ENCODE measurements around the gene MTARC2.
"Not testable (repeated sequence)": the region's sequence is repeated elsewhere in the genome, so short reads cannot be mapped to it uniquely, and the experiment has no call there.

Gene MTARC2

DNA sequence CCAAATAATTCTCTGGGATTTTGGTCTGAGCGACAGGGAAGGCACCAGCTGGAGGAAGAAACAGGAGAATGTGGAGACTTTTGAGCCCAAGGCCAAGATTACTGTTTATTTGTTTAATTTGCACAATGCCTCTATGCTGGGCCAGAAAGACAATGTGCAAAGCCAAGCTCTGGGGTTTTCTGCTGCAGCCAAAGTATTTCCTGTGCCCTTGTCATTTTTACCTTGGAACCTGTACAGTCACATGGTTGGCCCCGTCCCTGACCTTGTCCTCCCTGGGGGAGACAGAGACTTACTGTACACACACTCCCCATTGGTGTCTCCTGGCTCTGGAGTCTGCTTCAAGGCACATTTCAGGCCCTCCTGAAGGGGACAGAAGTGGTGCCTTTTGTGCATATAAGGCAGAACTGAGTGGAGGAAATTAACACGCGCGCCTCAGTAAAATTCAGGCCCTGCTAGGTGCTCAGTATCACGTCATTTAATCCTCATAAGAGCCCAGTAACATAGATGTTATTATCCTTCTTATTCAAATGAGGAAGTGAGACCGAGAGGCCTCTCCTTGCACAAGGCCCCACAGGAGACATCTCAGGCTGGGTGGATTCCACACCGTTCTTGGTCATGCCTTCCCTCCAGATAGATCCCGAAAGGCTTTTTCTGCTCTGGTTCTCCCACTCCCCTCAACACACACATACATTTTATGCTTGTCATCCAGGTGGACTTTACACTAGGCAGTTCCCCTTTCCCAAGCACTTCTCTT lies 36.9 kb upstream of the MTARC2 start:
- Mint-ChIP-seq H3K4me3 (no peak overlapping the region), H3K36me3 (ENCODE audit: low read depth) (no peaks in the 10 kb centered on the region), H3K9me3 (peaks cover 8% of the 10 kb centered on the region), H3K27ac (no peak overlapping the region), H3K27me3 (ENCODE audit: low read depth) (no peaks in the 10 kb centered on the region), H3K4me1 (ENCODE audit: low read depth) (no peaks in the 10 kb centered on the region)
- no peak for DNase-seq (ENCODE audit: low spot score)

DNA sequence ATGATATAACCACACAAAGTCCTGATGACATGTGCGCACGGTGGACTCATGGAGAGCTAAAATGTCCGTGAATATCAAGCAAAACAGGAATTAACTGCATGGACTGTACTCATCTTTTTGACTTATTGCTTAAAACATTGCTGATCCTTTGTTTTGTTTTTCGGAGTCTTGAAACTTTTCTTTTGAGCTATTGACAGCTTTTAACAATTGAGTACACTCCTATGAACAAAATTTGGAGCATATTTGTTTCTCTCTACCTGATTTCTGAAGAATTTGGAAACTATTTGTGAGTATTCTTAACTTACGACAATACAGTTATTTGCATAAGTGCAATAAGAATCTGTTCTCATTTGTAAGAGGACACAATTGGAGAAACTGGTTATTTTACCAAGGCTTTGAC lies 32.1 kb upstream of the MTARC2 start:
- H3K36me3 Mint-ChIP-seq (ENCODE audit: low read depth); H3K9me3 Mint-ChIP-seq; DNase-seq (ENCODE audit: low spot score); H3K27me3 Mint-ChIP-seq (ENCODE audit: low read depth); H3K4me1 Mint-ChIP-seq (ENCODE audit: low read depth); H3K27ac Mint-ChIP-seq; H3K4me3 Mint-ChIP-seq: not testable (repeated sequence)

DNA sequence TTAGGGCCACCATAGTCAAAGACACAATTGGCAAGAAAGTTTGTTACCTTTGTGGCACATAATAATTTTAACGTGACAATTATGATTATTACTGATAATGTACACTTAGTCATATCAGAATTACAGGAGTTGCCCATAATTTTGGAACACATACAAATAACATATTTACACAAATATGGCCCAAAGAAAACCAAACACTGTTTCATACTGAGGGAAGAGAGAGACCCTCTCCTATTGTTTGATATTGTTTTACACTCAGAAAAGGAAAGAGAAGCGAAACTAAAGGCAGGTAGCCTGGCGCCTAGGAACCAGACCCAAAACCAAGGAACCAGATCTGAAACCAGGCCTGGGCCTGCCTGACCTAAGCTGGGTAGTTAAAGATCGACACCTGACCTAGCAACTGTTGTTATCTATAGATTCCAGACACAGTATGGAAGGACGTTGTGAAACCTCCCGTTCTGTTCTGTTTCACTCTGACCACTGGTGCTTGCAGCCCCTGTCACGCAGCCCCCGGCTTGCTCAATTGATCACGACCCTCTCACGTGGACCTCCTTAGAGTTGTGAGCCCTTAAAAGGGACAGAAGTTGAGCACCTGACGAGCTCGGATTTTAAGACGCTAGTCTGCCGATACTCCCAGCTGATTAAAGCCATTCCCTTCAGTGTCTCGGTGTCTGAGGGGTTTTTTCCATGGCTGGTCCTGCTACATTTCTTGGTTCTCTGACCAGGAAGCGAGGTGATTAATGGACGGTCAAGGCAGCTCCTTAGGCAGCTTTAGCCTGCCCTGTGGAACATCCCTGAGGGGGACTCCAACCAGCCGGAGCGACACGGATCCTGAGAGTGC lies 30.1 kb upstream of the MTARC2 start:
- H3K4me3 Mint-ChIP-seq = no peak overlapping the region
- DNase-seq (ENCODE audit: low spot score) = no peak
- peaks cover 8% of the 10 kb centered on the region for H3K27me3 Mint-ChIP-seq (ENCODE audit: low read depth)
- H3K27ac Mint-ChIP-seq = no peak overlapping the region
- H3K36me3 Mint-ChIP-seq (ENCODE audit: low read depth) = no peaks in the 10 kb centered on the region
- no peaks in the 10 kb centered on the region for H3K4me1 Mint-ChIP-seq (ENCODE audit: low read depth)
- peaks cover 8% of the 10 kb centered on the region for H3K9me3 Mint-ChIP-seq

DNA sequence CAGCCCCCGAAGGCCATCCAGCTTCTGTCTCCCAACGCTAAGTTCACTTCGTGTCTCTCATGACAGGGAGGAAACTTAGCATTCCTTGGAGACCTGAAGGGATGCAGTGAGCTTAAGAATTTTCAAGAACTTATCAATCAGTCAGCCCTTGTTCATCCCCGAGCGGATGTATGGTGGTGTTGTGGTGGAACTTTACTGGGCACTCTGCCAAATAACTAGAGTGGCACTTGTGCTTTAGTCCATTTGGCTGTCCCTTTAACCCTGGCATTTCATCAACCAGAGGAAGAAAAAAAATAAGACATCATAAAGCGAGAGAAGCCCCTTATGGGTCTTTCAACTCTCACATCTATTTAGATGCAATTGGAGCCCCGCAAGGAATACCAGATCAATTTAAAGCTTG lies 26.9 kb upstream of the MTARC2 start:
- H3K9me3 Mint-ChIP-seq; H3K4me1 Mint-ChIP-seq (ENCODE audit: low read depth); DNase-seq (ENCODE audit: low spot score); H3K27ac Mint-ChIP-seq; H3K4me3 Mint-ChIP-seq; H3K36me3 Mint-ChIP-seq (ENCODE audit: low read depth): not testable (repeated sequence)
- peaks cover 10% of the 10 kb centered on the region for H3K27me3 Mint-ChIP-seq (ENCODE audit: low read depth)

DNA sequence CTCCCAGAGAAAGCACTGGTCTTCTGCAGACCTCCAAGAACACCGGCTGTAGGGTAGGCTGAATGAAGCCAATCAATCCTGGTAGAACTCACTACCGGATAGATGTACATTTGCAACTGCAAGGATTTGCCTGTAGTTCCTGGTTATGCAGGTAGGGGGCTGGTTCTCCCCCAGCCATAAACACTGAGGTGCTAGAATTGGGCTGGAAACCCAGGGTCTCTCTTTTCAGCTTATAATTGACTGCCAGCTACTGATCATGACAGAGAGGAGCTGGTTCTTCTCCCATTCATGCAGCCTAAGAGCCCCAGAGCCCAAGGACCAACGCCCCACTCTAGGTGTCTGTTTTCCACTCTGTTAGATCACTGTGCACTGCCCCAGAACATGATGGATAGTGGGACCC lies 21.5 kb upstream of the MTARC2 start:
- Mint-ChIP-seq H3K27me3 (ENCODE audit: low read depth) (peaks cover 7% of the 10 kb centered on the region), H3K4me3 (no peak overlapping the region), H3K4me1 (ENCODE audit: low read depth) (peaks cover 1% of the 10 kb centered on the region), H3K36me3 (ENCODE audit: low read depth) (no peaks in the 10 kb centered on the region), H3K9me3 (no peaks in the 10 kb centered on the region), H3K27ac (no peak overlapping the region)
- DNase-seq (ENCODE audit: low spot score) = no peak

DNA sequence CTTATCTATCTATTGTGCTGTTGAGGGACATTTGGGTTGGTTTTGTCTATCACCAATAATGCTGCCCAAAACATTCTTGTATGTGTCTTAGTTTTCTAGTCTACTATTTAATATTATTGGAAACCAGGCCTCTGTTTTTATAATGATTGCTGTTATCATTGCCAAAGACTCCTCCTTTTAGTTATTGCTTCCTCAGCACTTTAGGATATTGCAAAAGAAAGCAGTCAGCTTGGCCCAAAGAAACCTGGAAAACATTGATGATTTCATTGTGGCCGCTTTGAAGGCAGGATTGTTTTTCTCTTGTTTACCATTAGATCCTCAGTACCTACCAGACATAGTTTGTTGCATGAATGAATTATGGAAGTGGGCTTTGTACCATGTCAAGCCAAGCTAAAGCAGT lies 20.6 kb upstream of the MTARC2 start:
- peaks cover 8% of the 10 kb centered on the region for H3K4me1 Mint-ChIP-seq (ENCODE audit: low read depth)
- H3K4me3 Mint-ChIP-seq = no peak overlapping the region
- no peak for DNase-seq (ENCODE audit: low spot score)
- H3K9me3 Mint-ChIP-seq = no peaks in the 10 kb centered on the region
- no peaks in the 10 kb centered on the region for H3K36me3 Mint-ChIP-seq (ENCODE audit: low read depth)
- no peak overlapping the region for H3K27ac Mint-ChIP-seq
- H3K27me3 Mint-ChIP-seq (ENCODE audit: low read depth) = peaks cover 7% of the 10 kb centered on the region

DNA sequence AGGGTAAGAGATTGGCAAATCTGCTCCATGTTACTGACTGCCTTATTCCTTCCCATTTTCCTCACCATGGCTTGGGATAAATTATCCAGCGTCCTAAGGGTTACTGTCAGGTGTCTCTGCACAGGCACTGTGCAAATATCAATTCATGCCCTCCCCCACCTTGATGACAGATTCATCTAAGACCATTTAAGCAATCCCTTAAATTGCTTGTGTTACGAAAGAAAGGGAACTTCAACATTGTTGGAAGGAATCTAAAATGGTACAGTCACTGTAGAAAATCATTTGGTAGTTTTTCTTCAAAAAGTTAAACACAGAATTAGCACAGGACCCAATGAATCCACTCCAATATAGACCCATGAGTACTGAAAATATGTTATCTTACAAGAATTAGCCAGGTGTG lies 17.6 kb upstream of the MTARC2 start:
- Mint-ChIP-seq H3K36me3 (ENCODE audit: low read depth) (no peaks in the 10 kb centered on the region), H3K4me1 (ENCODE audit: low read depth) (peaks cover 16% of the 10 kb centered on the region), H3K27me3 (ENCODE audit: low read depth) (peaks cover 13% of the 10 kb centered on the region), H3K27ac (no peak overlapping the region), H3K4me3 (no peak overlapping the region), H3K9me3 (no peaks in the 10 kb centered on the region)
- DNase-seq (ENCODE audit: low spot score) = no peak

DNA sequence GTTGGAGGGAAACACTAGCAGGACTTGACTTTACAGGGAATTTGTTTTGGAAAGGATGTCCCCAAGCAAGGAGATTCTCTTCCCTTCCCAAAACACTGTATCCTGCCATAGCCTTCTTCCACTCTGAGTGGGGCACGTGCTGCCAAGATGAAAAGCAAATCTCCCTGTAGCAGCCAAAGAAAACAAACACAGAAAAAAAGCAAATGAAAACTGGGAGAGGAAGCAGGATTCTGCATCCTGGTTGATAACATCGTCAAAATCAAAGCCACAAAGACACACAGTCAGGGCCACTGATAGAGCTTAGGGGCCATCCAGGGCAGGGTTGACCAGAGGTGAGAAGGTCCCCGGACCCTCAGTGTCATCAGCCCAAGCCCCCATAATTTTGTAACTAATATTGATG lies 16.0 kb upstream of the MTARC2 start:
- Mint-ChIP-seq H3K9me3 (no peaks in the 10 kb centered on the region), H3K4me3 (no peak overlapping the region), H3K4me1 (ENCODE audit: low read depth) (peaks cover 16% of the 10 kb centered on the region), H3K27me3 (ENCODE audit: low read depth) (peaks cover 9% of the 10 kb centered on the region), H3K27ac (no peak overlapping the region), H3K36me3 (ENCODE audit: low read depth) (no peaks in the 10 kb centered on the region)
- no peak for DNase-seq (ENCODE audit: low spot score)

DNA sequence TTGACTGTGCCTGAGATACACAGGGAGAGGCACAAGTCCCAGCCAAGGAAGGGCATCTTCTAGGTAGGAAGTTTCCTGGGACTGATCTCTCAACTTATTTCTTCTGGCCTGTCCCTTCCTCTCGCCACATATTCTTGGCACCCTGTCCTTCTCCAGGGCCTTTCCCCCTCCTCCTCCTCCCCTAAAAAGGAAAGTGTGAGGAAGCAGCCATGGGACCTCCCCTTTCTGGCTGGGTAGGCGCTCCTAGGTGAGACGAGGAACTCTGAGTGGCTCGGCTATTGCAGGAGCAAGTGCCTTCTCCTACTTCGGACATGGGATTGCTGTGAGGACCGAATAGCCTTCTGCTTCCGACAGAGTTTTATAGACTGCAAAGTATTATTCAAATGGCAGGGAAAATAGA lies 15.5 kb upstream of the MTARC2 start:
- Mint-ChIP-seq H3K27me3 (ENCODE audit: low read depth) (peaks cover 13% of the 10 kb centered on the region), H3K4me3 (no peak overlapping the region), H3K4me1 (ENCODE audit: low read depth) (peaks cover 16% of the 10 kb centered on the region), H3K9me3 (no peaks in the 10 kb centered on the region), H3K27ac (no peak overlapping the region), H3K36me3 (ENCODE audit: low read depth) (no peaks in the 10 kb centered on the region)
- DNase-seq (ENCODE audit: low spot score) = no peak

DNA sequence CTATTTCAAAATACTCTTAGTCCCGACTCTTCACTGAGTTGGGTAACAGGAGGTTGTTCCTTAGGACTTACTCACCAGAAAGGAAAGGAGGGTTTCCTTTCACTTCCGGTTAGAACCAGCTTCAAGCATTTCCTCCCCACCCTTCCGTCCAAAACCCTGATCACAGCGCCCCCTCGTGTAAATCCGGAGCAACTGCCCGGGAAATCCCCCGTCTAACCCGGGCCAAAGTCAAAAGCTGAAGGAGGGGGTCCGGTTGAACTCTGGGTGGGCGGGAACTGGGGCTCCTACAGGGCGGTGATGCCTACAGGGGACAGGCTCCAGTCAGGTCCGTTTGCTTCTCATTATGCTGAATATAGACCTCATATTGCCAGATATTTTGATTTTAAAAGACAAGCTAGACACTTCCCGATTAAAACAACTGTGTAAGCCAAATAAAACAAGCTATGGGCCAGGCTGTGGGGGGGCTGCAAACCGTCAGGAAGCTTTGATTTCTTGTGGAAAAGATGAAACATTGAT lies 15.0 kb upstream of the MTARC2 start:
- Mint-ChIP-seq H3K4me1 (ENCODE audit: low read depth) (peaks cover 16% of the 10 kb centered on the region), H3K4me3 (peak overlapping the region; percentile 51), H3K27me3 (ENCODE audit: low read depth) (peaks cover 15% of the 10 kb centered on the region), H3K36me3 (ENCODE audit: low read depth) (no peaks in the 10 kb centered on the region), H3K27ac (no peak overlapping the region), H3K9me3 (no peaks in the 10 kb centered on the region)
- DNase-seq (ENCODE audit: low spot score) = peak; percentile 63

DNA sequence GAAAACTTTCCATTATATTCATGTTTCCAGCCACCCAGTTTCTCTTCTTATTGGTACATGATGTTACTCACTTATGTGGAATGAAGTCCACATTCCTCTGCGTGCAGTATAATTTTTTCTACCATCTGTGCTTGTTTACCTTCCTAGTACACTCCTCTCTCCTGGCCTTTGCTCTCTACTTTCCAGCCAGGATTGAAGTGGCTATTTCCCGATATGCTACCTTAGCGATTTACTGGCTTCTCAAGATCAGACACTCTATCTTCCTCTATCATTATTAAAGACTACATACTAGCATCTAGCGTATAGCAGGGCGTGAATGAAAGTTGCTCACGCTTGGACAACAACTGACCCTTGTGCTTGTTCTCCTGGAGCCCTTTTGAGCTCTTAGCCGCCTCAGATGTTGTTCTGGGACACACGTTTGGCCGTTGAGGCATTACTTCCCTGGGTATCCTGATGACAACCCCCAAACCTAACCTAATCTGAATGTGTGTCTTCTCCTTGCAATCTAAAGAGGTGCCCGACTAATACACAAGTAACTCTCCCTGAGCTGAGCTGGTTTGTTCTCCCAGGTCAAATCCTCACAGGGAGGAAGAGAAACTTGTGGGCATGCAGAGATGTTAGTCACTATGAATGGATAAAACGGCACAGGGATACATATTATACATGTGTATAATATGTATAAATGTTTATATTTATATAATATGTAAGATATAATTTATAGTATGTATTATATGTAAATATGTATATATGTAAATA lies 13.4 kb upstream of the MTARC2 start:
- Mint-ChIP-seq H3K9me3 (no peaks in the 10 kb centered on the region), H3K27ac (no peak overlapping the region), H3K4me1 (ENCODE audit: low read depth) (peaks cover 16% of the 10 kb centered on the region), H3K4me3 (no peak overlapping the region), H3K27me3 (ENCODE audit: low read depth) (peaks cover 18% of the 10 kb centered on the region), H3K36me3 (ENCODE audit: low read depth) (no peaks in the 10 kb centered on the region)
- DNase-seq (ENCODE audit: low spot score) = no peak

DNA sequence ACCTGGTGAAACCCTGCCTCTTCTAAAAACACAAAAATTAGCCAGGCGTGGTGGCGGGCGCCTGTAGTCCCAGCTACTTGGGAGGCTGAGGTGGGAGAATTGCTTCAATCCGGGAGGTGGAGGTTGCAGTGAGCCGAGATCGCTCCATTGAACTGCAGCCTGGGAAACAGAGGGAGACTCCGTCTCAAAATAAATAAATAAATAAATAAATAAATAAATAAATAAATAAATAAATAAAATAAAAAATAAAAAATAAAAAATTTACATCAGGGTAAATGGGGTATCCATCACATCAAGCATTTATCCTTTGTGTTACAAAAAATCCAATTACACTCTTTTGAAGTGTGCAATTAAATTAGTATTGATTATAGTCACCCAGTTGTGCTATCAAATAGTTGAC lies 11.8 kb upstream of the MTARC2 start:
- Mint-ChIP-seq H3K4me1 (ENCODE audit: low read depth) (peaks cover 16% of the 10 kb centered on the region), H3K27me3 (ENCODE audit: low read depth) (peaks cover 23% of the 10 kb centered on the region)
- not testable (repeated sequence) for H3K4me3 Mint-ChIP-seq; H3K36me3 Mint-ChIP-seq (ENCODE audit: low read depth); H3K27ac Mint-ChIP-seq; DNase-seq (ENCODE audit: low spot score); H3K9me3 Mint-ChIP-seq

DNA sequence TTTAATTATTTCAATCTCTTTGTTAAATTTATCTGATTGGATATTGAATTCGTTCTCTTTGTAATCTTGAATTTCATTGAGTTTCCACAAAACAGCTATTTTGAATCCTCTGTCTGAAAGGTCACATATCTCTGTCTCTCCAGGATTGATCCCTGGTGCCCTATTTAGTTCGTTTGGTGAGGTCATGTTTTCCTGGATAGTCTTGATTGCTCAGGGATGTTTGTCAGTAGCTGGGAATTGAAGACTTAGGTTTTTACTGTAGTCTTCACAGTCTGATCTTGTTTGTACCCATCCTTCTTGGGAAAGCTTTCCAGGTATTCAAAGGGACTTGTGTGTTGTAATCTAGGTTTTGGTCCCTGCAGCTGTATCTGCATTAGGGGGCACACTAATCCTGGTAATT lies 6.8 kb upstream of the MTARC2 start:
- no peaks in the 10 kb centered on the region for H3K4me1 Mint-ChIP-seq (ENCODE audit: low read depth)
- H3K4me3 Mint-ChIP-seq = no peak overlapping the region
- no peaks in the 10 kb centered on the region for H3K36me3 Mint-ChIP-seq (ENCODE audit: low read depth)
- no peaks in the 10 kb centered on the region for H3K9me3 Mint-ChIP-seq
- no peak overlapping the region for H3K27ac Mint-ChIP-seq
- no peak for DNase-seq (ENCODE audit: low spot score)
- peaks cover 37% of the 10 kb centered on the region for H3K27me3 Mint-ChIP-seq (ENCODE audit: low read depth)

DNA sequence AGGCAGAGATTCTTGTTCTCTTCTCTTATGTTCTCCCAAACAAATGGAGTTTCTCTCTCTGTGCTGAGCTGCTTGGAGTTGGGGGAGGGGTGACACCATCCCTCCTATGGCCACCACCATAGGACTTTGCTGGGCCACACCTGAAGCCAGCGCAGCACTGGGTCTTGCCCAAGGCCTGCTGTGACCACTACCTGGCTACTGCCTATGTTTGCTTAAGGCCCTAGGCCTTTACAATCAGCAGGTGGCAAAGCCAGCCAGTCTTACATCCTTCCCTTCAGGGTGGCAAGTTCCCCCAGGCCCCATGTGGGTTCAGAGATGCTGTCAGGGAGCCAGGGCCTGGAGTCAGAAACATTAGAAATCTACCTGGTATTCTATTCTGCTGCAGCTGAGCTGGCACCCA lies 6.3 kb upstream of the MTARC2 start:
- Mint-ChIP-seq H3K27me3 (ENCODE audit: low read depth) (peaks cover 42% of the 10 kb centered on the region), H3K4me3 (no peak overlapping the region), H3K36me3 (ENCODE audit: low read depth) (no peaks in the 10 kb centered on the region), H3K4me1 (ENCODE audit: low read depth) (no peaks in the 10 kb centered on the region), H3K9me3 (no peaks in the 10 kb centered on the region), H3K27ac (no peak overlapping the region)
- no peak for DNase-seq (ENCODE audit: low spot score)

Measured in T-helper 2 cell treated with Interferon-gamma antibody and Interleukin-4, amounts not matched to agents 5 μg/mL and 100 μg/mL, for 36 hours (primary cell).